ENCODE measurements around the gene HLCS. TPM values are rescaled to one million over a fixed set of nuclear protein-coding genes. Genes with fewer than 3 reads are reported as not detected.

Gene HLCS
- total RNA-seq, 1 experiment from 2014 or later, result 55.9 TPM

DNA sequence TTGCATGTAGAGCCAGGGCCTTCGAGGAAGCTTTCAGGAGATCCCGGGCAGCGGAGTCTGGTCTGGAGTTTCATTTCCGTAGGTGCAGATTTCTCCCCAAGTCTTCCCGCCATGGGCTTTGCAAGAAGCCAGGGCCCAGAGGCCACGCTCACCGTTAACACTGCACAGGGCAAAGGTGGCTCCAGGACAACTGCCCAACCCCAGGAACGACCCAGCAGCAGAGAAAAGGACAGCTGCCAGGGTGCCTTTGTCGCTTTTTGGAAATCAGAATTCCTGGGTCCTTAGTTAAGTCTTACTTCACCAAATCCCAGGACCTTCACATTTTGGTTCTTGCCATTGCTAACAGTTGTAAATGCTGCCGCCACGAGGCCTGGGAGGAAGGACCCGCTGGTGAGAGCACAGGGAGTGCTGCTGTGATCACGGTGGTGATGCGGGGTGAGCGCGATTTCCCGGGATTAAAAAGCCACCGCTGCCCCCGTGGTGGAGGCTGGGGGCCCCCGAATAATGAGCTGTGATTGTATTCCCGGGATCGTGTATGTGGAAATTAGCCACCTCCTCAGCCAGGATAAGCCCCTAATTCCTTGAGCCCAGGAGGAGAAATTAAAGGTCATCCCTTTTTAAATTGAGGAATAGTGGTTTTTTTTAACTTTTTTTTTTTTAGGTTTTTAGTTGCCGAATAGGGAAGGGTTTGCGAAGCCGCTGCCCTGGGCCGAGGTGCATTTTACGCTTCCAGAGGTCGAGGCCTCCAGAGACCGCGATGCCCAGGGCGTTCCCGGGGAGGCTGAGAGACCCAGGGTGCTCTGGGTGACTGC lies 259.3 kb downstream of the HLCS start:
- Histone ChIP-seq H3K9ac (ENCODE audit: low read length) (no peak overlapping the region), H3K79me2 (ENCODE audit: low read length) (no peaks in the 10 kb centered on the region), H3K27me3 (ENCODE audit: low read length) (no peaks in the 10 kb centered on the region), H3K9me2 (replicated peaks; ENCODE audit: insufficient read depth, low read length) (no peaks in the 10 kb centered on the region), H3K4me2 (ENCODE audit: low read depth, low read length, poor library complexity, severe bottlenecking) (no peak overlapping the region), H3K4me3 (ENCODE audit: low read length) (no peak overlapping the region), H4K20me1 (ENCODE audit: insufficient read depth, low read depth, low read length) (no peaks in the 10 kb centered on the region), H3K9me3 (ENCODE audit: low read length) (no peaks in the 10 kb centered on the region), H2AFZ (ENCODE audit: low read length) (no peak overlapping the region), H3K27ac (ENCODE audit: low read length) (no peak overlapping the region), H3K36me3 (ENCODE audit: insufficient read depth, low read length) (no peaks in the 10 kb centered on the region), H3K4me1 (ENCODE audit: low read length) (no peaks in the 10 kb centered on the region)
- DNase-seq, result no peak

DNA sequence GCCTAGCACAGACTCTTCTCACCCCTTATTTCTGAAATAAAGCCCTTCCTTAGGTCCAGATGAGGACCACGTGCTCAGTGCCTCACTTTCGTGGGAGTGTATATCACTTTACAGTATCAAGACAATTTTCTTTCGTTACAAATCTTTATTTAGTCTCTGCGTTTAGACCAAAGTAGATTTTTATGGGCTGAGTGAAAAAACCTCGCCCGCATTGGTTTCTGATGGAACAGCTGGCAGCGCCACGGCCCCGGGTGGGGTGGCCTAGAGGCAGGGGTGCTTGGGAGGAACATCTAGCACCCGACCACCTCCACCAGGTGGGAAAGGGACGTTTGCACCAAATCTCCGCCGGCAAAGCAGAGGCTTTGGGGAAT lies 260.0 kb downstream of the HLCS start:
- H3K9ac ChIP-seq (ENCODE audit: low read length), result no peak overlapping the region
- no peak overlapping the region for H3K4me2 ChIP-seq (ENCODE audit: low read depth, low read length, poor library complexity, severe bottlenecking)
- H3K79me2 ChIP-seq (ENCODE audit: low read length), result no peaks in the 10 kb centered on the region
- H3K27me3 ChIP-seq (ENCODE audit: low read length), result no peaks in the 10 kb centered on the region
- no peaks in the 10 kb centered on the region for H3K4me1 ChIP-seq (ENCODE audit: low read length)
- H3K27ac ChIP-seq (ENCODE audit: low read length), result no peak overlapping the region
- no peaks in the 10 kb centered on the region for H3K36me3 ChIP-seq (ENCODE audit: insufficient read depth, low read length)
- no peaks in the 10 kb centered on the region for H3K9me2 ChIP-seq (replicated peaks; ENCODE audit: insufficient read depth, low read length)
- H4K20me1 ChIP-seq (ENCODE audit: insufficient read depth, low read depth, low read length), result no peaks in the 10 kb centered on the region
- H3K4me3 ChIP-seq (ENCODE audit: low read length), result no peak overlapping the region
- H3K9me3 ChIP-seq (ENCODE audit: low read length), result no peaks in the 10 kb centered on the region
- H2AFZ ChIP-seq (ENCODE audit: low read length), result no peak overlapping the region
- no peak for DNase-seq

DNA sequence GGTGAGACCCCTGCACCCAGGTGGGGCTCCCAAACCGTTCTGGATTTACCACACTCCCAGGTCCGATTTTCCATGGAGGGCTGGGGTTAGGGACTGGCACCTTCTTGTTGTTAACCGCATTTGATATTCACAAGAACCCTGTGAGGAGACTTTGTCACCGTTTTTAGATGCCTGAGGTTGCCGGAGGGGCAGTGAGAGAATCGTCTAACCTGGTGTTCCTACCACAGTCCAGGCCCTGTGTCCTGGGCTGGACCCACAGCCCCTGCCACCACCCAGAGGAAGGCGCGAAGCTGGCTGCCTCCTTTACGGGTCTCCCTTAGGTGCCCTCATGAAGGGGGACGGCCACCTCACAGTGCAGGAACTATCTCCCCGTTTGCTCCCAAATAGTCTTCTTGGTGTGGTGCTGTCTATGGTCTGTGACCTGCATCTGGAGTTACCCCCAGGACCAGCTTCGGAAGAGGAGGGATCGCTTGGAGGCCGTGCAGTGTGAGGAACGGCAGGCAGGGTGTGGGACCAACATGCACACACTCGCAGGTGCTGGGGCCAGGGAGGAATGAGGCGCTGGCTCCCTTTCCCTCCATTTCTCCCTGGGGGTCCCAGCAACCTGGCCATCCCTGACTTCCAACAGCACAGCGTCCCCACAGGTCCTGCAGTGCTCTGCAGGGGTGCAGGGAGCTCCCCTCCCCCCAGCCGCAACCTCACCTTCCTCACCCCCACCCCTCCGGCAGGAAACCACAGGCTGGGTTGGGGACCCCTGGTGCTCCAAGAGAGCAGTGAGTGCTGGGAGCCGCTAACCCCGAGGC lies 260.6 kb downstream of the HLCS start:
- Histone ChIP-seq H4K20me1 (ENCODE audit: insufficient read depth, low read depth, low read length) (no peaks in the 10 kb centered on the region), H3K4me1 (ENCODE audit: low read length) (no peaks in the 10 kb centered on the region), H3K79me2 (ENCODE audit: low read length) (no peaks in the 10 kb centered on the region), H3K4me3 (ENCODE audit: low read length) (no peak overlapping the region), H3K9me2 (replicated peaks; ENCODE audit: insufficient read depth, low read length) (no peaks in the 10 kb centered on the region), H3K9me3 (ENCODE audit: low read length) (no peaks in the 10 kb centered on the region), H2AFZ (ENCODE audit: low read length) (no peak overlapping the region), H3K36me3 (ENCODE audit: insufficient read depth, low read length) (no peaks in the 10 kb centered on the region), H3K27ac (ENCODE audit: low read length) (no peak overlapping the region), H3K9ac (ENCODE audit: low read length) (no peak overlapping the region), H3K4me2 (ENCODE audit: low read depth, low read length, poor library complexity, severe bottlenecking) (no peak overlapping the region), H3K27me3 (ENCODE audit: low read length) (no peaks in the 10 kb centered on the region)
- no peak for DNase-seq

DNA sequence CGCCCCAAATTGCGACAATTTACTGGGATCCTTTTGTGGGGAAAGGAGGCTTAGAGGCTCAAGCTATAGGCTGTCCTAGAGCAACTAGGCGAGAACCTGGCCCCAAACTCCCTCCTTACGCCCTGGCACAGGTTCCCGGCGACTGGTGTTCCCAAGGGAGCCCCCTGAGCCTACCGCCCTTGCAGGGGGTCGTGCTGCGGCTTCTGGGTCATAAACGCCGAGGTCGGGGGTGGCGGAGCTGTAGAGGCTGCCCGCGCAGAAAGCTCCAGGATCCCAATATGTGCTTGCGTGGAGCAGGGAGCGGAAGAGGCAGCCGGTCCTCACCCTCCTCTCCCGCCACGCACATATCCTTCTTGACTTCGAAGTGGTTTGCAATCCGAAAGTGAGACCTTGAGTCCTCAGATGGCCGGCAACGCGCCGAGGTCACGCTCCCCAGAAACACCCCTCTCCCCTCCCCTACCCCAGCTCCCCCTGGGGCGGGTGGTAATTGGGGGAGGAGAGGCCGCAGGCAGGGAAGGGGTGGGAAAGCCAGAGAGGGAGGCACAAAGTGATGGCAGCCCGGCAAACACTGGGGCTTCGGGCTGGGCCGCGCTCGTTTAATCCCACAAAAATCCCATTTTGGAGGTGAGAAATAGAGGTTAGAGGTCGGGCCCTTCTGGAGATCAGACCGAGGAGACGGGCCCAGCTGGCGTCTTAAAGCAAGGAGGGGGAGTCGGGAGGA lies 261.4 kb downstream of the HLCS start:
- Histone ChIP-seq H3K27ac (ENCODE audit: low read length) (no peak overlapping the region), H3K9me2 (replicated peaks; ENCODE audit: insufficient read depth, low read length) (no peaks in the 10 kb centered on the region), H3K36me3 (ENCODE audit: insufficient read depth, low read length) (no peaks in the 10 kb centered on the region), H3K4me3 (ENCODE audit: low read length) (no peak overlapping the region), H3K9ac (ENCODE audit: low read length) (no peak overlapping the region), H3K4me1 (ENCODE audit: low read length) (no peaks in the 10 kb centered on the region), H3K79me2 (ENCODE audit: low read length) (no peaks in the 10 kb centered on the region), H3K9me3 (ENCODE audit: low read length) (no peaks in the 10 kb centered on the region; the same call in 1 of the 2 replicates), H3K4me2 (ENCODE audit: low read depth, low read length, poor library complexity, severe bottlenecking) (no peak overlapping the region), H4K20me1 (ENCODE audit: insufficient read depth, low read depth, low read length) (no peaks in the 10 kb centered on the region), H3K27me3 (ENCODE audit: low read length) (no peaks in the 10 kb centered on the region), H2AFZ (ENCODE audit: low read length) (no peak overlapping the region)
- no peak for DNase-seq

DNA sequence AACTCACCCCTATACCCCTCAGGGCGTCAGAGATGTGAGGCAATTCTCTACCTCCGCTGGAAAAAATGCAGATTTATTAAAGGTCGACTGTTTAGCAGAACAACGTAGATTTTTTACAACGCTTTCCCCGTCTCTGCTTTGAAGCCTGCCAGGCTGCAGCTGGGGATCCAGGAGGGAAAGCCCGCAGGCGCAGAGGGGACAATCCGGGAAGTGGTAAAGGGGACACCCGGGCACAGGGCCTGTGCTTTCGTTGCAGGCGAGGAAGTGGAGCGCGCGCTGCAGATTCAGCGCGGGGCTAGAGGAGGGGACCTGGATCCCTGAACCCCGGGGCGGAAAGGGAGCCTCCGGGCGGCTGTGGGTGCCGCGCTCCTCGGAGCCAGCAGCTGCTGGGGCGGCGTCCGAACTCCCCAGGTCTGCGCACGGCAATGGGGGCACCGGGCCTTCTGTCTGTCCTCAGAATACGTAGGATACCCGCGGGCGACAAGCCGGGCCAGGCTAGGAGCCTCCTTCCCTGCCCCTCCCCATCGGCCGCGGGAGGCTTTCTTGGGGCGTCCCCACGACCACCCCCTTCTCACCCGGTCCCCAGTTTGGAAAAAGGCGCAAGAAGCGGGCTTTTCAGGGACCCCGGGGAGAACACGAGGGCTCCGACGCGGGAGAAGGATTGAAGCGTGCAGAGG lies 262.1 kb downstream of the HLCS start:
- Histone ChIP-seq H3K27me3 (ENCODE audit: low read length) (no peaks in the 10 kb centered on the region), H2AFZ (ENCODE audit: low read length) (no peak overlapping the region), H3K4me1 (ENCODE audit: low read length) (no peaks in the 10 kb centered on the region), H3K9me3 (ENCODE audit: low read length) (no peaks in the 10 kb centered on the region; the same call in 1 of the 2 replicates), H3K9ac (ENCODE audit: low read length) (no peak overlapping the region), H3K4me3 (ENCODE audit: low read length) (no peak overlapping the region), H3K4me2 (ENCODE audit: low read depth, low read length, poor library complexity, severe bottlenecking) (no peak overlapping the region), H3K79me2 (ENCODE audit: low read length) (no peaks in the 10 kb centered on the region), H3K36me3 (ENCODE audit: insufficient read depth, low read length) (no peaks in the 10 kb centered on the region), H3K9me2 (replicated peaks; ENCODE audit: insufficient read depth, low read length) (no peaks in the 10 kb centered on the region), H4K20me1 (ENCODE audit: insufficient read depth, low read depth, low read length) (no peaks in the 10 kb centered on the region), H3K27ac (ENCODE audit: low read length) (no peak overlapping the region)
- no peak for DNase-seq

DNA sequence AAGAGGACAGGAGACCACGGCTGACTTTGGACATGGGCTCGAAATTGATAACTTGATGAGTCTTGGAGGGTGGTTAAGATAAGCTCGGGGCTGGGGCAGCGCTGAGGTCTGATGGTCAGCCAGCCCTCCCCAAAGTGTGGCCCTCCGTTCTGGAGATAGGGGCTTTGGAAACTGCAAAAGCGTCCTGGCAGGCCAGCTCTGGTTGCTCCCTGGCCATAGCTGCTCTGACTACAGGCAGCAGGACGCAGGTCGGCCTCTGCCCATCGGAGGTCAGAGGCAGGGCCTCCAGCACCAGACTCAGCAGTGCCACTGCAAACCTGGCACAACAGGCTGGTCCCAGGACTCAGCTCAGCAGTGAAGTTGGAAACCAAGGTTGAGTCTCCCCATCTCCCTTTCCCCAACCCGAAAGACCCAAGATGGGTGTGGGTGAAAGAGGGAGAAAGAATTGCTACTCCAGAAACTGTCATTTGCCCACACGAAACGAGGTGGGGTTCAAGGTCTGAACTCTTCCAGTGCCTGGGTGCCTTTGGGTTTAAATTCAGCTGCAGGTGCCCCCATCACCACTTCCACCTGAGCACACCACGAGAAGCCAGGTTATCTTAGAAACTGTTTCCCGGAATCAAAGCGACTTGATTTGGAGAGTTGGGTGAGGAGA lies 262.7 kb downstream of the HLCS start:
- Histone ChIP-seq H4K20me1 (ENCODE audit: insufficient read depth, low read depth, low read length) (no peaks in the 10 kb centered on the region), H3K79me2 (ENCODE audit: low read length) (no peaks in the 10 kb centered on the region), H3K9ac (ENCODE audit: low read length) (no peak overlapping the region), H3K4me2 (ENCODE audit: low read depth, low read length, poor library complexity, severe bottlenecking) (no peak overlapping the region), H3K4me3 (ENCODE audit: low read length) (no peak overlapping the region), H3K27ac (ENCODE audit: low read length) (no peak overlapping the region), H3K4me1 (ENCODE audit: low read length) (no peaks in the 10 kb centered on the region), H3K36me3 (ENCODE audit: insufficient read depth, low read length) (no peaks in the 10 kb centered on the region), H3K27me3 (ENCODE audit: low read length) (no peaks in the 10 kb centered on the region), H3K9me3 (ENCODE audit: low read length) (no peaks in the 10 kb centered on the region; the same call in 1 of the 2 replicates), H3K9me2 (replicated peaks; ENCODE audit: insufficient read depth, low read length) (no peaks in the 10 kb centered on the region), H2AFZ (ENCODE audit: low read length) (no peak overlapping the region)
- DNase-seq, result no peak

DNA sequence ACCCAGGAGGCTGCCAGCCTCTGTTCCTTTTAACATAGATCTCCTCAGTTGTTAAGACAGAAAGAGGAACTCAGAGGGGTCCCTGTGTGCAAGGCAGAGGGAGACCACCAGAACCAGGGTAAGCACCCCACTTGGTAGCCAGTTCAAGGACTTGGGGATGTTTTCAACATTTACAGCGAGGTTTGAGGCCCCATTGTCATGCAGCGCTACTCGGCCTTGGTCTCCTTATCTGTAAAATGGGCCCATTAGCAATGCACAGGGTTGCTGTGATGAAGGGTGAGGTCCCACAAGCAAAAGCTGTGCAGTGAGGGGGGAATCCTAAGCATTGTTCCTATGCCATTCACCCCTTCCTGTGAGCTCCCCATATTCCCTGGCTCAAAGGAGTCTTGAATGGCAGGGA lies 263.3 kb downstream of the HLCS start:
- H3K4me1 ChIP-seq (ENCODE audit: low read length), result no peaks in the 10 kb centered on the region
- no peaks in the 10 kb centered on the region for H4K20me1 ChIP-seq (ENCODE audit: insufficient read depth, low read depth, low read length)
- H3K4me2 ChIP-seq (ENCODE audit: low read depth, low read length, poor library complexity, severe bottlenecking), result no peak overlapping the region
- no peak overlapping the region for H3K4me3 ChIP-seq (ENCODE audit: low read length)
- no peak for DNase-seq
- H3K9ac ChIP-seq (ENCODE audit: low read length), result no peak overlapping the region
- H2AFZ ChIP-seq (ENCODE audit: low read length), result no peak overlapping the region
- H3K79me2 ChIP-seq (ENCODE audit: low read length), result no peaks in the 10 kb centered on the region
- H3K36me3 ChIP-seq (ENCODE audit: insufficient read depth, low read length), result no peaks in the 10 kb centered on the region
- H3K27ac ChIP-seq (ENCODE audit: low read length), result no peak overlapping the region
- H3K9me2 ChIP-seq (replicated peaks; ENCODE audit: insufficient read depth, low read length), result no peaks in the 10 kb centered on the region
- H3K9me3 ChIP-seq (ENCODE audit: low read length), result no peaks in the 10 kb centered on the region; the same call in 1 of the 2 replicates
- H3K27me3 ChIP-seq (ENCODE audit: low read length), result no peaks in the 10 kb centered on the region
